Prostate gland (tissue), 2 donors: ENCODE measurements around the gene FHOD1.

ENCODE experiments used
- CTCF ChIP-seq, 4 experiments: fragments of 200-600 bp in 2 of 4; fragments of 450-650 bp in 2 of 4; sonication (generic) in 2 of 4; IDR thresholded peaks; 1 replicate in 3 of 4; 2 replicates in 1 of 4; pipeline ENCODE4 v1.5.1; 2016 to 2019; ENCODE audit warnings: antibody characterized with exemption in 4 of 4, mild to moderate bottlenecking in 2 of 4, moderate library complexity in 2 of 4
- POLR2A ChIP-seq: fragments of 450-650 bp; IDR thresholded peaks from one replicate; pipeline ENCODE4 v1.6.1; 2016; ENCODE audit warnings: antibody characterized with exemption, mild to moderate bottlenecking

GRCh38 chr16:67180166-67180565, 67.1 kb downstream of the FHOD1 start:
- no peak for TF ChIP-seq POLR2A
- no peak for TF ChIP-seq CTCF (IDR thresholded peaks at IDR 0.05)
